ENCODE results near the gene FNDC3B.
"Not testable (repeated sequence)": the region's sequence is repeated elsewhere in the genome, so short reads cannot be mapped to it uniquely, and the experiment has no call there.

The FNDC3B gene

DNA sequence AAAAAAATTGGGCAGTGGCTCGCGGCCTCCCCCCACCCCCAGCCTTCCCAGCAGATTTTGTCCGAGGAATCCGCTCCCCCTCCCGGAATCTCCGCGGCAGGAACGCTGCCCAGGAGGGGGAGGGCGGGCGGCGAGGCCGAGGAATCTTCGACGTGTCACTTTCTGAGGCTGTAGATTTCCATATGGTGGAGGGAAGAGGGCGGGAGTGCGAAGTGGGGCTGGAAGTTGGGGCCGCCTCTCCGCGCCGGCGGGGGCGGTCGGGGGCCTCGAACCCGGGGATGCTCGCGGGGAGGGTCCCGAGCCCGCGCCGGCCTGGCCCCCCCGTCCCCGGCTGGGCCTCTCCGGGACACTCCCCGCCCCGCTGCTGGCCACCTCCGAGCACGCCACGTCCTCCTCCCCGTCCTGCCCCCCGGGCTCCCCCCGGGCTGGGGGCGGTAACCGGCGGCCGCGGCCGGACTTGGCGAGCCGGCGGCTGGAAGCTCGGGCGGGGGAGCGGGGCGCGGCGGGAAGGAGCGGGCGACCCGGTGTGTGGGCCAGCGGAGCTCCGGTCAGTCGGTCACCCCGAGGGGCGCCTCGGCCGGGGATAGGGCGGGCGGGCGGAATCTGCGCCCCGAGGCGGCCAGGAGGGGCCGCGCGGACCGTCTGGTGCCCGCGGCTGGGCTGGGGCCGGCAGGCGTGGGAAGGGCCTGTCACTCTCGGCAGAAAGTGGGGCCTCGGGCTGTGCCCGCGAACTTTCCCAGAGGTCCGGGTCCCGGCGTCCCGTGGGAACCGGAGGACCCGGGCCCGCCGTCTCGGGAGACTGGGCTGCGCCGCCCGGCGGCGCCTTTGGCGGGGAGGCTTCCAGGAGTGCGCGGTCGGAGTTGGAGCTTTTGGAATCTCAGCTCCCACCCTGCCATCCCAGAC is 951 bp downstream of the FNDC3B start:
- peak overlapping the region; percentile 75 for H3K4me3 ChIP-seq (ENCODE audit: control insufficient read depth, low read depth, low read length)
- TF ChIP-seq CTCF (conservative IDR thresholded peaks at IDR 0.05; ENCODE audit: control insufficient read depth, insufficient read depth, low read depth, low read length) = no peak
- peak; percentile 81 for DNase-seq (ENCODE audit: low read depth)

DNA sequence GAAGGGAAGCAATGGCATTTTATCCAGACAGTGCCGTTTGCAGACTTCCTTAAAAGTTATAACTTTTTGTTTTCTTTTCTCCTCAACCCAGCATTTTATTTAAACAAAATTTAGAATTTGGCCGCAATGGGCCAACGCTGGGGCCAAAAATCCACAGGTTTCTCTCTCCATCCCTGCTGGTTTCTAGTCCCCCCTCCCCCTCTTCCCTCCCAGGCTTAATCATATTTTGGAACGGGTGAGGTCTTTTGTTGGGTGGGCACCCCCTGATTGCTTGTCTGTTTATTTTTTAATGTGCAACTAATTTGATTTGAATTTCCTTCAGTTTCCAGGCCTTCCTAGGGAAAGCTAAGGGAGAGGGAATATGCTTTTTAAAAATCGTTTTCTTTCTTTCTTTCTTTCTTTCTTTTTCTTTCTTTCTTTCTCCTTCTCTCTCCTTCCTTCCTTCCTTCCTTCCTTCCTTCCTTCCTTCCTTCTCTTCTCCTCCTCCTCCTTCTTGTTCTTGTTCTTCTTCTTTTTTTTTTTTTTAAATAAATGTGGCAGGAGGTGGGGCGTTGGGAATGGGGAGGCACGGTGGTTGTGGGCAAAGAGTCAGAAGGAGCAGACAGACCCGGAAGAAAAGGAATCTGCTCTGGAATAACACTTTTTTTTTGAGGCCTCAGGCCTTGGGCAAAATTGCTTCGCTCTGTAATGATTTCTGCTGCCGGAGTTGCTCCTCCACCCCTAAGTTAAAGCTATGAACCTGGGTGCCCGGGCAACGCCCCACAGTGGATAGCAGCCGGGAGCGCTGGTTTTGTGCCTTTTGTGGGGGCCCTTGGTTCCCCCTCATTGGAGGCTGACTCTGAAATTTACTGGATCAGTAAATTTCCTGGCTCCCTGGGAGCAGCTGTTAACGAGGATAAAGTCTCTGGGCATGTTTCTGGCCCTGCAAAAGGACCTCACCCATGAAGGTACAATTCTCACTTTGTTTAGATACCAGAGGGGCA is 1.9 kb downstream of the FNDC3B start:
- H3K4me3 ChIP-seq (ENCODE audit: control insufficient read depth, low read depth, low read length) = peak overlapping the region; percentile 75
- TF ChIP-seq CTCF (conservative IDR thresholded peaks at IDR 0.05; ENCODE audit: control insufficient read depth, insufficient read depth, low read depth, low read length) = no peak
- DNase-seq (ENCODE audit: low read depth) = peak; percentile 48

GRCh38 chr3:172042136-172042662 is 2.8 kb downstream of the FNDC3B start:
- peak; percentile 49 for DNase-seq (ENCODE audit: low read depth)
- peak overlapping the region; percentile 75 for H3K4me3 ChIP-seq (ENCODE audit: control insufficient read depth, low read depth, low read length)
- TF ChIP-seq CTCF (conservative IDR thresholded peaks at IDR 0.05; ENCODE audit: control insufficient read depth, insufficient read depth, low read depth, low read length) = no peak

- H3K4me3 ChIP-seq (ENCODE audit: control insufficient read depth, low read depth, low read length) = not testable (repeated sequence)
- peak; percentile 76 for DNase-seq (ENCODE audit: low read depth)
These were observed 3.3 kb downstream of the FNDC3B start for GRCh38 chr3:172042663-172043179.

GRCh38 chr3:172043233-172043632 is 3.9 kb downstream of the FNDC3B start:
- TF ChIP-seq CTCF (conservative IDR thresholded peaks at IDR 0.05; ENCODE audit: control insufficient read depth, insufficient read depth, low read depth, low read length) = no peak
- no peak overlapping the region for H3K4me3 ChIP-seq (ENCODE audit: control insufficient read depth, low read depth, low read length)
- no peak for DNase-seq (ENCODE audit: low read depth)

DNA sequence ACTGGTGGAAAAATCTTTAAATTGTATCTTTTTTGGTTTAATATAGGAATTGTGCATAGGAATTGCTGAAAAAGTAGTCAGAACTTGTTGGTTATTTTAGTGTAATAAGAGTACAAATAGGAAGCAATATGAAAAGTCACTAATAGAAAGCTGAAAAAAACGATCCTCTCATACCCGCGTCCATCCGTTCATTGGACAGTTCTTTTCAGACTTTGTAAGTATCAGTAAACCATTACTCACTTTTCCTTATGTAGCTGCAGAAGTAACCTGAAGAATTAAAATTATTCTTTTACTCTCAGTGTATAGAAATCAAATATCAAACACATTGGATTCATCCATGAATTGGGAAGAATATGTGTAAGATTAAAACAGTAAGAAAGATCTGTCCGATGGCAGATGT is 4.4 kb downstream of the FNDC3B start:
- H3K4me3 ChIP-seq (ENCODE audit: control insufficient read depth, low read depth, low read length) = no peak overlapping the region

More for the DNA sequence above, 4.4 kb downstream of the FNDC3B start:
- no peak for TF ChIP-seq CTCF (conservative IDR thresholded peaks at IDR 0.05; ENCODE audit: control insufficient read depth, insufficient read depth, low read depth, low read length)
- no peak for DNase-seq (ENCODE audit: low read depth)

Data from fibroblast of mammary gland (primary cell).